Measurements from ENCODE around the gene DTX1. TPM values are rescaled to one million over a fixed set of nuclear protein-coding genes. Genes with fewer than 3 reads are reported as not detected.

The DTX1 gene
- total RNA-seq, 1 donor from 2014 or later = 1.8 TPM

DNA sequence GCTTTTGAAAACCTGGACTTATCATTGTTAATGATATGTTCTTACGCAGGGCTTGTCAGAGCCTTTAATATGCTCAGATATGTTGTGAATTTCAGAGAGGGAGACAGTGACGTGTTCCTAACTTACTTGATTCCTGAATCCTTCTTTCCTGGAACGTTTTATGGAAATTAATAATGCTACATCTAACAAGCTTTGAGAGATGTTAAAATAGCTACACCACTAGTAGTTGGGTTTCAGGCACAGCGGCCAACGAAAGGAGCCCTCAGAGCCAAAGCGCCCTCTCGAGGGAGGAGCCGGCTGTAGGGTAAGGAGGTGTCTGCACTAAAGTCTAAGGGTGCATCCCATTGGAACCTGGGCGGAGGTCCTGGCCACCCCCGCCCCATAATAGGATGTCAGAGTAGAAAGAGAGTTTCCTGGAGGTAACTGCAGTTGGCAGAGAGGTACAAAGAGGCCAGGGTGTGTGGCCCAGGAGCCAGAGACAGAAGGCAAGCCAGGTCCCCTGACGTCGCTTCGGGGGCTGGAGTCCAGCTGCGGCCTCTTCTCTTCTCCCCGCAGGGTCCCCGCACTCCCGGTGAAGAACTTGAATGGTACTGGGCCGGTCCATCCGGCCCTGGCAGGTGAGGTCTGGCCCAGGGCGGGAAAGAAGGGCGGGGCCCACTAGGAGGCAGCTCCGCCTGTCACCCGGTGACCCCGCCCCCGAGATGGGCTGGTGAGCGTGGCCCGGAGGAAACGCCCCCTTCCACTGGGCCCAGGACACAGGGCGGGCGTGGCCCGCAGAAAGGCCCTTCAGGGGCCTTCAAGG, 36.3 kb downstream of the DTX1 start:
- DNase-seq (ENCODE audit: low read depth in 2 of 2) = no peak

GRCh38 chr12:113093409-113094101, 37.0 kb downstream of the DTX1 start:
- no peak for DNase-seq (ENCODE audit: low read depth in 2 of 2)

DNA sequence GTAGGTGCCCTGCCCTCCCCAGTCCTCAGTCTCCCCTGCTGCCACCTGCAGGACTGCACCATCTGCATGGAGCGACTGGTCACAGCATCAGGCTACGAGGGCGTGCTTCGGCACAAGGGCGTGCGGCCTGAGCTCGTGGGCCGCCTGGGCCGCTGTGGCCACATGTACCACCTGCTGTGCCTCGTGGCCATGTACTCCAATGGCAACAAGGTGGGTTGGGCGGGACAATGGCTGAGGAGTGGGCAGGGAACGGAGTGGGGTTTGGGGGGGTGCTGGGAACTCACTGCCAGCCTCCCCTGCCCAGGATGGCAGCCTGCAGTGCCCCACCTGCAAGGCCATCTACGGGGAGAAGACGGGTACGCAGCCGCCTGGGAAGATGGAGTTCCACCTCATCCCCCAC, 38.2 kb downstream of the DTX1 start:
- DNase-seq (ENCODE audit: low read depth in 2 of 2) = no peak

DNA sequence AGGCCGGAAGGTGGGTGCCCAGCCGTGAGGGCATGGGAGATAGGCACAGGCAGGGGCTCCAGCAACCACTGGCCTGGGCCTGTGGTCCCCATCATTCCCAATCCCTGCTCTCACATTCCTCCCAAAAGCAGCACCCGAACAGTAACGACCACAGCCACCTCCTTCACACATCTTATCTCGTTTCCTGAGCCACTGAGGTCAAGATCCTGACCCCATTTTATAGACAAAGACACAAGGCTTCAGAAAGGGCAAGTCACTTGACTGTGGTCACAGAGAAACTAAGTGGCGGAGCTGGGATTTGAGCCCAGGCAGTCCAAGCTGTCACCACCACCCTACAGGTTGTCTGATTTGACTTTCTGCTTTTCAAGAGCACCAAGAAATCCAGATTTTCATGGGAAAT, 38.9 kb downstream of the DTX1 start:
- DNase-seq (ENCODE audit: low read depth in 2 of 2) = no peak

DNA sequence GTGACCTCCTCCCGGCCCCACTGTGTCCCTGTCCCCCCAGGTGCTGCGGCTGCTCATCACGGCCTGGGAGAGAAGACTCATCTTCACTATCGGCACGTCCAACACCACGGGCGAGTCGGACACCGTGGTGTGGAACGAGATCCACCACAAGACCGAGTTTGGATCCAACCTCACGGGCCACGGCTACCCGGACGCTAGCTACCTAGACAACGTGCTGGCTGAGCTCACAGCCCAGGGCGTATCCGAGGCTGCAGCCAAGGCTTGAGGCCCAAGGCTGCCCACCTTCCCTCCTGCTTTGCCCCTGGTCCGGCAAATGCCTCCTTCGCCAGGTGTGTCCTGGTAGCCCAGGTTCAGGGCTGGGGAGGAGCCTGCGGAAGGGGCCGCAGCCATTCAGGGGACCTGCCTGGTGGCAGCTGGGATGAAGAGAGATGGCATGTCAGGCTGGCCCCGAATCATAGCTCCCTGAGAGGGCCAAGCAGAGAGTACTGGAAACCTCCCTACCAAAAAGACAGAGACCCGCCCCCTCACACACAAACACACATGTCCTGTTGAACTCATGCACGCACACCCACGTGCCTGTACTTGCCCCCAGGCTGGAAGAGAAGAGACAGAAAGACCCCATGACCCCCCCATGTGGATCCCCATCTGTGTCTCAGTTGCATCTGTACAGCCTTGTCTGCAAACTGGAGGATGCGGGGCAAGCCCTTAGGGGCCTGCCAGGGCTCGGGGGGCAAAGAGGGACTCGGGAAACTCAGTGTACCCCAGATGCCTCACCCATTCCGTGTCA, 40.3 kb downstream of the DTX1 start:
- DNase-seq (ENCODE audit: low read depth in 2 of 2) = no peak

- peak in 1 of 2 donors; percentile 14 for DNase-seq (ENCODE audit: low read depth in 2 of 2)
These were observed 41.3 kb downstream of the DTX1 start for GRCh38 chr12:113097716-113098440.

- DNase-seq (ENCODE audit: low read depth in 2 of 2) = peak; percentile 63 to 72
These were observed 42.0 kb downstream of the DTX1 start for GRCh38 chr12:113098441-113099028.

DNA sequence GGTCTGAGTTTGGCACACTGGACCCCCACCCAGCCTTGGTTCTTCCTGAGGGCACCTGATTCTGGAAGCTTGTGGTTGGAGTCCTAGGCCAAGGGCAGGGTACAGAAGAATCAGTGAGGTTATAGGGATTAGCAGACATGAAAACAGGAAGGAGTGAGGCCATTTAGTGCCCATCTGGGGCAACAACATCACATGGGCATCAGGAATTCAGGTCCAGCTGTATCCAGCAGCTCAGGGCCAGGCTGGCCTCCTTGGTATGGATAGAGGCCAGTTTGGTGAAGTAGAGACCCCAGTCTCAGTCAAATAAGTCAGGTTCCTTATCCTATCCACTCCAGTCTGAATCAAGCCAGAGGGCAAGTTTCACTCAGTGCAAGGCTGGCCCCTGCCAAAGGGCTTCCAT, 42.8 kb downstream of the DTX1 start:
- DNase-seq (ENCODE audit: low read depth in 2 of 2) = no peak

GRCh38 chr12:113099764-113100163, 43.2 kb downstream of the DTX1 start:
- no peak for DNase-seq (ENCODE audit: low read depth in 2 of 2)

DNA sequence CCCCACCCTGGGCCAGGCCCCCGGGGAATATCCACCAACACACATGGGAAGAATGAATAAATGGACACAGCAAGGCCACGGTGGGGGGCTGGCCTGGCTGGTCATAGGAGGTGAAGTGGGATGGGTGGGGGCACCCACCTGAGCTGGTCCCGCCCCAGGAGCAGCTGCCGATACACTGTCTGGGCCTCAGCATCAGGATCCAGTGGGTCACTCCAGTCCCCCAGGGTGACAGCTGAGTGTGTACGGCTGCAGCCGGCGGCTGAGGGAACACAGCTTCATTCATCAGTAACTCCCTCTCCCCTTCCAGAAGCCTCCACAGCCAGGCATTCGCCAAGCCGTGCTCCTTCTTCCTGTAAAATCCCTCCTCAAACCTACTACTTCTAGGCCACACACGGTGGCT, 45.2 kb downstream of the DTX1 start:
- no peak for DNase-seq (ENCODE audit: low read depth in 2 of 2)

- no peak for DNase-seq (ENCODE audit: low read depth in 2 of 2)
These were observed 46.3 kb downstream of the DTX1 start for GRCh38 chr12:113102811-113103210.

- no peak for DNase-seq (ENCODE audit: low read depth in 2 of 2)
These were observed 47.4 kb downstream of the DTX1 start for GRCh38 chr12:113103756-113104450.

DNA sequence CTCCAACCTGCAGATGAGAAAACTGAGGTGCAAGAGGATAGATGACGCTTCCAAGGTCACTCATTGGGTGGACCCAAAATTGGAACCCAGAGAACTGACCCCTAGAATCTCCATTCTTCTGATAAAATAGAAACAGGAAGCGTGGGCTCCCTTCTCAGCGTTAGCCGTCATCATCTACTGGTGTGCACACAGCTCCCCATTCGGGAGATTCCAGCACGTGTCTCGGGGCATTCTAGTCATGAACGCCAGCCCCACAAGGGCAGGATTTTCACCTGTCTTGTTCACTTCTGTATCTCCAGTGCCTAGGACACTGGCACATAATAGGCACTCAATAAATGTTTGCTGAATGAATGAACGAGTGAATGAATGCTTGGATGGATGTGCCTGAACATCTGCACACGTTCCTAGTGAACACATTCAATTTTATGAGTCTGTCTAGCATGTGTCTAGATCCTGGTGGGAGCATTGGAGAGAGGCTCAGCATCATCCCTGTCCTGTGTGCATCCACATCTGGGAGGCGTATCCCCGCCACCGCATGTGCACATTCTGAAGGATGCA, 48.5 kb downstream of the DTX1 start:
- no peak for DNase-seq (ENCODE audit: low read depth in 2 of 2)

GRCh38 chr12:113105606-113106271, 49.2 kb downstream of the DTX1 start:
- DNase-seq (ENCODE audit: low read depth in 2 of 2) = no peak

DNA sequence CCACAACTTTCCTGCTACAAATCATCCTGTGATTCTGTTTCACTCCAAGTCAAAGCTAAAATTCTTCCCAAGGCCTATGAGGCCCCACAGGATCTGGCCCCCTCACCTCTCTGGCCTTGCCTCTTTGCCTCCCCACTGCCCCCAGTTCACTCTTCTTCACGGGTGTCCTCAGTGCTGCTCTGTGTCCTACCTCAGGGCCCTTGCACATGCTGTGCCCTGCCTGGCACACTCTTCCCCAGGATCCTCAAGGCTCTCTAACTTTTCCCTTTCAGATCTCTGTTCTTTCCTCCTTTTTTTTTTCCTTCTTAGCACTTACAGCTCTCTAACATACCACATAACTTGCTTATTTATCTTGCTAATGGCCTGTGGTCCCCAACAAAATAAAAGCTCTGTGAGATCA, 49.8 kb downstream of the DTX1 start:
- DNase-seq (ENCODE audit: low read depth in 2 of 2) = no peak

- DNase-seq (ENCODE audit: low read depth in 2 of 2) = no peak
These were observed 51.8 kb downstream of the DTX1 start for GRCh38 chr12:113108308-113108707.

GRCh38 chr12:113109360-113109759, 52.8 kb downstream of the DTX1 start:
- DNase-seq (ENCODE audit: low read depth in 2 of 2) = no peak

DNA sequence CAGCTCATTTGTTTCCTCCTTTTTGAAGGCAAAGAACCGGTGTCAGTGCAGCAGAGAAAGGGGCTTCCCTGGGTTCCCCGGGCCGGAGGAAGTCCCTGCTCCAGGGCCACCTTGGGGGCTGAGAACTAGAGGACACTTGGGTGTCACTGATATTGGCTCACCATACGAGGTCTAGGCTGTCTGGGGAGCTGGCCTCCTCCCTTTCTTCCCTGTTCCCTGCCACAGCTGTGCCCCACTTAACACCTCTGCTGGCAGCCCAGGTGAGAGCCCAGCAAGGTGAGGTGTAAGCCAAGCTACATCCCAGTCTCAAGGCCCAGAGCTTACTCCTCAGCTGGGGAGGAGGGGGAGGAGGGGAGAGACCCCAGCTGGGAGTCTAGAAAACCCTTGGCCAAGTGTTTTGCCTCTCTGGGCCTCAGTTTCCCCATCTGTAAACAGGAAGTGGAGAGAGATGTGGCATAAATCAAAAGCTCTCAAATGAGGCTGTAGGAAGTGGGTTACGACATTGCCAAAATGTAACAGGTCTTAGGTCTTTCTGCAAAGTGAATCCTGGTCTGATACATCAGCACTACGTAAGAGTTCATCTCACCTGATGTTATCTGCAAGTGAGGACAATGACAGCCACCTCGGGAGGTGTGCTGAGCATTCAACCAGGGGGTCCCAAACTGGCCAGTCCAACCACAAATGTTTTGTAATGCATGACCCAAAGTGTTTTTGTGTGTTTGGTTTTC, 53.5 kb downstream of the DTX1 start:
- DNase-seq (ENCODE audit: low read depth in 2 of 2) = no peak

DNA sequence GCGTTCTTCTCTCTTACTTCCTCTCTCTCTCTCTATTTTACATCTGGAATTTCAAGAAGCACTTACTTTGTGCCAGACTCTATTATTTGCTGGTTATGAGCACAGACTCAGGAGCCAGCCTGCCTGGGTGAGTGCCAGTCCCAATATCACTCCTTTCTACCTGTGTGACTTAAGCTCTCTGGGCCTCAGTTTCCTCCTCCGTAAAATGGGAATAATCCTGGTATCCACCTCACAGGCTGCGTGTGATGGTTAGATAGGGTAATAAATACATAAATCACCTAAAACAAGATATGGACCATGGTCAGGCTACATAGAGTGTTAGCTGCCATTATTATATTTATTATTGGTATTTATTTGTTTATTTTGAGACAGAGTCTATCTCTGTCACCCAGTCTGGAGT, 54.7 kb downstream of the DTX1 start:
- no peak for DNase-seq (ENCODE audit: low read depth in 2 of 2)
